ENCODE data around the gene LYL1.

The LYL1 gene

DNA sequence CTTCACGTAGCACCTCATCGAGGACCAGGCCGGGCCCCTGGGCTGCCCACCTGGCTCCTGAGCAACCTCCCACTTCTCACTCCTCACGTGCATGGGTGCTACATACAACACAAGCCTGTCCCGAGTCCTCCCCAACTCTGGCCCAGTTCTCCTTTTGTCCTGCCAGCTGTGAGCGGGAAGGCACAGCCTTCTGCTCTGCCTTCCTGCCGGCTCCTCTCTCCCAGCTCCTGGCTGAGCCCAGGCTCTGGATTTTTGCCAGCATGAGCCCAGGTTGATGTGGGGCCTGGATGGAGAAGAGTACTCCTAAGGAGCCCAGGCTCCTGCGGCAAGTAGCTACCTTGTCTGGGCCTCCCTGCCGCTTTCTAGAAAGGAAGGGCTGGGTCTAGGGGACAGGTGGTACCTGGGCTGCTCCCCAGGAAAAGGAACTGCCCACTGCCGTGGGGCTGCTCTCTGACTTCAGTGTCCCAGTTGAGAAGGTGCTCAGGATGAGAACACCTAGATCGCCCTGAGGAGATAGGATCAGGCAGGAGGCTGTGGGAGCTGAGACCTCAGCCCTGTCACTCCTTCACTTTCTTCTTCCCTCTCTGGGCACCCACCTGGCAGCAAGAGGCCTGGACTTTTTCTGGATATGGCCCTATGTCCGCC is 23.6 kb downstream of the LYL1 start:
- in situ Hi-C loops (cut with HindIII; ENCODE audit: low sequenced_read_pairs): no loop called here

DNA sequence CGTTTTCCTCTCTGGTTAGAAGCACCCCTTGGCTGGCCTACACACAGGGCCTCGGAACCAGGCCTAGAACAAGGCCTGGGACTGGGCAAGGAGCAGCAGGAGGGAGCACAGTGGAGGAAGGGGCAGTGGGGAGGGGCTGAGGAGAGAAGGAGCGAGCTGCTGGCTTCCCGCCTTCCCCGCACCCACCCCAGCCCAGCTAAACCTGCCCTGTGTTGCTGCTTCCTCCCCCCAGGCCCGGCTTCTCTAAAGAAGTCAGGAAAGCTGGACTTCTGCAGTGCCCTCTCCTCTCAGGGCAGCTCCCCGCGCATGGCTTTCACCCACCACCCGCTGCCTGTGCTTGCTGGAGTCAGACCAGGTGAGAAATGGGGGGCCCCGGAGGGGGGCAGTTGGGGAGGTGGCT is 24.3 kb downstream of the LYL1 start:
- in situ Hi-C loops (cut with HindIII; ENCODE audit: low sequenced_read_pairs): no loop called here

DNA sequence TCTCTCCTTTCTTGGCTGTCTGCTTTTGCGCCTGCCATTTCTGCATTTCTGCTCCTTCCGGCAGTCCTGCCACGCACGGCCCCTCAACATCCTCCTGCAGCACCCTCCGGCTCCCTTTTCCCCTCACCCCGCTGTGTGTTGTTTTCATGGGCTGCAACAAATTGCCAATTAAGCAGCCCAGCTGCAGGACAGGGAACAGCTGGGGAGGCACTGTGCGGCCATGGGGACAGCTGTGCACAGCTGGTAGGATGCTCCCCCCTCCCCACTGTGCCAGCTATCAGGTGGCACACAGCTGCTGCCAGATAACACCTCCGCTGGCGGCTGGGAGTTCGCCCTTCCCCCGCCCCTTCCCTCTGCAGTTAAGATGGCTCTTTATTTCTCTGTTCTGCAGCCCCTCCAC is 25.4 kb downstream of the LYL1 start:
- in situ Hi-C loops (cut with HindIII; ENCODE audit: low sequenced_read_pairs): no loop called here

DNA sequence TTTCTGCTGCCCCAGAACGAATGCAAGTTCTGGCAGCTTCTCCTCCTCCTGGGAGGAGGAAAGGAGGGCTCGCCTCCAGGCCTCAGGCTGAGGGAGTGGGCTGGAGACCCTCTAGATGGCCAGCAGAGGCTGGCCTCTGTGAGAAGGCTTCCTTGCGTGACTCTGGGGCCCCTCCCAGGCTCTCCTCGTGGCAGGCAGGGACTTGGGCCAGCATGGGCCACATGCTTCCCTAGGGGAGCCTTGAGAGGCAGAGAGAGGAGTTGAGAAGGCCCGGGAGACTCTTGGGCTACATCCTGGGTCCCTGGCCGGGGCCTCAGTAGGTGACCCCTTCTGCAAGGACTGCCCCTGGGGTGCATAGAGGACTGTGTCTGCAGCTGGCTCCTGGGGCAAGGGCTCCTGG is 25.9 kb downstream of the LYL1 start:
- in situ Hi-C loops (cut with HindIII; ENCODE audit: low sequenced_read_pairs): no loop called here

DNA sequence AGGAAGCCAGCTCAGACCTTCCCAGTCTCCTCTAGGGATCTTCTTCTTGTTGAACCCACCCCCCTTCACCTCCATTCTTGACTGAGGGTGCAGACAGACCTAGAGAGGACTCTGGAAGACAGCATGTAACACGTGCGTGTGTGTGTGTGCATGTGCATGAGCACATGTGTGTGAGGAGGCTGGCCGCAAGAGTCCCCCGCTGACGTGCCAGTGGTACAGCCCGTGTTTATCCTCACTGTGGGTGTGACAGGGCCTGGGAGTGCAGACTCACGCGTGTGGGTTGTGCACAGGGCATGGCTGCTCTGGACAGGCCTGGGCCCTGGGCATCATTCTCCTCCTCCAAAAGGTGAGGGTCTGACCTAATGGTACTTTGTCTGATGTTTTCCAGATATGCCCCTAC is 26.3 kb downstream of the LYL1 start:
- in situ Hi-C loops (cut with HindIII; ENCODE audit: low sequenced_read_pairs): no loop called here

DNA sequence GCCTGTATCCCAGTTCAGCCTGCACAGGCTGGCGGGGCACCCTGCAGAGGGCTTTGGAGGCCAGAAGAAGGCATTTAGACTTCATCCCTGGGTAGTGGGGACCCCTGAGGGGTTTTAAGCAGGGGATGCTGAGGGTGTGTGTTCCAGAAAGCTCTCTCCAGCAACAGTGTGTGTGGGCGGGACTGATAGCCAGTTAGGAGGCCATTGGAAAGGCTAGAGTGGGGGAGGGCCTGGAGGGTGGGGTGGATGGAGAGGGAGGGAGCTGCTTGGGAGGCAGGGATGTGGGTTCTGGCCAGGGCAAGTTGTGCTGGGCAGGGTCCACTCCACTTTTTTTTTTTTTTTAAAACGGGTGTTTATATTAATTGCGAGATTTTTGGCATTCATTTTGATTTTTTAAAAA is 28.3 kb downstream of the LYL1 start:
- in situ Hi-C loops (cut with HindIII; ENCODE audit: low sequenced_read_pairs): no loop called here

DNA sequence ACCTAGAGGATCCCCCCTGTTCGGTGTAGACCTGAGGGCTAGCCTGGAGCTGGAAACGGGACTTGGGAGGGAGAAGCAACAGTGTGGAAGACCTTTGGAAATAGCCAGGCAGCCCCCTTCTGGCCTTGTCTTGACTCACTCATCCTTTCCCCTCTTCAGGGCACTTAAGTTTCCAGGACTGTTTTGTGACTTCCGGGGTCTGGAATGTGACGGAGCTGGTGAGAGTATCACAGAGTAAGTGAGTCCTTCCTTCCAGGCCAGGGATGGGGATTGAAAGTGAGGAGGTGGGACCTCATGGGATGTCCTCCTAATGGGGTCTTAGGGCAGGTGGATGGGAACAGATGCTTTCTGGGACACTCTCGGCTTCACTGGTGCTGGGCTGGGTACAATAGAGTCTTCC is 29.4 kb downstream of the LYL1 start:
- in situ Hi-C loops (cut with HindIII; ENCODE audit: low sequenced_read_pairs): no loop called here

DNA sequence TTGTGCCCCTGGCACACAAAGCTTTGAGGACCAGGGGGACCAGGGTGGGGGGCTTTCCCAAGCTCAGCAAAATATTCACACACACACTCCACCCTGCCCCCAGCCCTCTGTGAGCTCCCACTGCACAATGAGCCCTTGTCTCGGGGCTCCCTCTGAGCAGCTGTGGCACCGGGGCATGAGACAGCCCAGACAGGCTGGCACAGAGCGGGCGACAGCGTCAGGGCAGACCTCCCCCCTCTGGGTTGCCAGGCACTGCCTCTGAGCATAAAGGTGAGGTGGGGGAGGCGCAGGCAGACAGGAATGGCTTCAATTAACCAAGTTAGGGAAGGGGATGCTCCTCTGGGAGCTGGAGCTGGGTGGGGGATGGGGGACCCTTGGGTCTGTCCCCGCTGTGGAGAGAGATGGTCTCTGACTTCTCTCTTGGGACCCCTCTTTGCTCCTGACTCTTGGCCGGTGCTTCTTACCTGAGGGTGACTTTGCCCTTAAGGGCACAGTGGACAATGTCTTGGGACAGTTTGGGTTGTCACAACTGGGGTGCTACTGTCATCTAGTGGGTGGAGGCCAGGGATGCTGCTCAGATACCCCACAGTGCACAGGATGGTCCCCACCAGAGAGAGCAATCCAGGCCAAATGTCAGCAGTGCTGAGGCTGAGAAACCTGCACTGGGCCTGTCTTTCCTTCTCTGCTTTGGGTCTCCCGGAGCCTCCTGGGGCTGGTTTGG is 30.3 kb downstream of the LYL1 start:
- in situ Hi-C loops (cut with HindIII; ENCODE audit: low sequenced_read_pairs): no loop called here

DNA sequence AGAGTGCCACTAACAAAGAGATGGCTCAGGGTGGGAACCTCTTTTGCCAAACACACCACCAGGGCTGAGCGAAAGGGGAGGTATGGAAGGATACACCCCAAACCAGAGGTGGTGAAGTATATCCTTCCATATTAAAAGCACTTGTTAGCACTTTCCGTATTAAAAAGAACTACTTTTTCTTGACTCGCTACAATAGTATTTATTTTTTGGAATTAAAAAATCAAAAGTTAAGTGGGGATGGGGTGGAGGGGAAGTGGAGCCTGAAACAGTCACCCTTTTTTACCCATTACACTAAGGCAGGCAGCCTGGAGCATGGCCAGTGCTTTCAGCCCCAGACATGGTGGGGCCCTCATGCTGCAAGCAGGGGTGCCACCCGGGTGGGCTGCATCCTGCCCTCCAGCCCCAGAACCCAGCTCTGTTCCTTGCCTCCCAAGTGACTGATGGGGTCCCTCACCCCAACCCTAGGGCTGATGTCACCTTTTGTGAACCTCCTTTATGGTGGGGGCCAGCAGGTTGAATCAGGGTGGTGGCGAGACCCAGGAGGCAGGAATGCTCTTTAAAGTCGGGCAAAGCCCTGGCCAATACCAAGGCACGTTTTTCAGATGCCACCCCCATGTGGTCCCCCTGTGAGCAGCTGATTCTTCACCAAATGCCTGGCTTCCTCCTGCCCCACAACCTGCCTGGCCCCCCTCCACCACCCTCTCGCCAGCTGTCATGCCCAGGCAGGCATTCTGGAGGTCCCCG is 31.0 kb downstream of the LYL1 start:
- in situ Hi-C loops (cut with HindIII; ENCODE audit: low sequenced_read_pairs): no loop called here

DNA sequence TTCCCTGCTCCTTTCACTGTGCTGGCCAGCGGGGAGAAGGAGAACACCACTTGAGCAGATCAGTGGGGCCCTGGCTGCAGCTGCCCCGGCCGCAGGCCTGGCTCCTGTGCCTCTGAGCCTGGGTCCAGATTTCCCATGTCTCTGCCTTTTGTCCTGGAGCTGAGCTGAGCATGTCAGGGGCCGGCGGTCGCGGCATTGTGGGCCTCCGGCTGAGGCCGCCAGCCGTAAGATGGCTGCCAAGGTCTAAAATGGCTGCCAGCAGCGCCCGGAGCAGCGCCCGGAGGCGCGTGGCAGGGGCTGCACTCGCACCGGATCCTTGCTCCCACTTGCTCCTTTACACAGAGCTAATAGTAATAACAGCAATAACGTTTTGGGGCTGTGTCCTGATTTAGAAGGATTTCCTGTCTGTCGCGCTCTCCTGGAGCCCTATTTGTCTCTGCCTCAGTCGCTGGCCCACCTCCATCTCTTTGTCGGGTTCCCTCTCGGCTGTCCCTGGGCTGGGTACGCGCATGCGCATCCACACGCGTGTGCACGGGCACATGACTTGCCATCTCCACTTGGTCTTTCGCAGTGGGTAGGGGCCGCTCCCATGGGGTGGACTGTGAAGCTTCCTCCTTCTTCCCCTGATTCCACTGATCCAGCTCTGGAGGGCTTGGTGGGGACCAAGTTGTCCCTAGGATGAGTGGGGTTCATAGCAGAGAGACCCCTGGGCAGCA is 32.1 kb downstream of the LYL1 start:
- in situ Hi-C loops (cut with HindIII; ENCODE audit: low sequenced_read_pairs): no loop called here

DNA sequence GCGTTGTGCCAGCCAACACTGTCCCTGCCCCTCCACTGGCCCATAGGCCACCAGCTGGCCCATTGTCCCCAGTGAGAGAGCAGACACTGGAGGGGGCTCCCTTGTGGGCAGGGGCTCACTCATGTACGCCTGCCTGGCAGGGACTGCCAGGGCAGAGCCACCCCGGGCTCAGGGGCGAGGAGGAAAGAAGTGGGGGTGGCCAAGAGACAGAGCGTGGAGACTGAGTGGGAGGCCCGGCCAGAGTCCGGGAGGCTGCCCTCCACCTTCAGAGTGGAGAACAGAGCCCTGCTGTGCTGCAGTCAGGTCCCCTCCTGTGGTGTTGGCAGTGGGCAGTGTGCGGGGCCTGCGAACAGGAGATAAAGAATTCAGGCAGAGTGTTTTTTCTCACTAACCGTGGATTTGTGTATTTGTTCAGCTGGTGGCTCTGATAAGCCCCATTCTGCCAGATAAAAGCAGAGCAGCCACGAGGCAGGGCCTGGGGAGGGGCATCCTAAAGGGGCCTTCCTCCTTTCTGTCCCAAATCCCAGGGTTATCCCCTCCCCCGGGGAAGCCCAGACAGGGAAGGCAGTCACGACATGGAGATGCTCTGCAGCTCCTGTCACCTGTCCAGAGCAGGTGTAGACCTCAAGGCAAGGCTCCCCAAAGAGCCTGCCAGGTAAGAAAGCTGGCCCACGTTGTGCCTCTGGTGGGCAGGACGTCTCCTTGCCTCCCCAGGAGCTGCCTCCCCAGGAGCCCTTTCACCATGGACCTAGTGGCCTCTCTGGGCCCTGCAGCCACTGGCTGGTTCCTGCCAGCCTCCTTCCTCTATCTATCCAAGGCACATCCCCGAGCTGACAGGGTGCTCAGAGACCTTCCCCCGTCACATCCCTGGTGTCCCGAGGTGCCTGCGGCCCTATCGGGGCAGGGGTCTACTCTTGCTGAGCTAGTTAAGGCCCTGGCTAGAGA is 33.0 kb downstream of the LYL1 start:
- in situ Hi-C loops (cut with HindIII; ENCODE audit: low sequenced_read_pairs): no loop called here

DNA sequence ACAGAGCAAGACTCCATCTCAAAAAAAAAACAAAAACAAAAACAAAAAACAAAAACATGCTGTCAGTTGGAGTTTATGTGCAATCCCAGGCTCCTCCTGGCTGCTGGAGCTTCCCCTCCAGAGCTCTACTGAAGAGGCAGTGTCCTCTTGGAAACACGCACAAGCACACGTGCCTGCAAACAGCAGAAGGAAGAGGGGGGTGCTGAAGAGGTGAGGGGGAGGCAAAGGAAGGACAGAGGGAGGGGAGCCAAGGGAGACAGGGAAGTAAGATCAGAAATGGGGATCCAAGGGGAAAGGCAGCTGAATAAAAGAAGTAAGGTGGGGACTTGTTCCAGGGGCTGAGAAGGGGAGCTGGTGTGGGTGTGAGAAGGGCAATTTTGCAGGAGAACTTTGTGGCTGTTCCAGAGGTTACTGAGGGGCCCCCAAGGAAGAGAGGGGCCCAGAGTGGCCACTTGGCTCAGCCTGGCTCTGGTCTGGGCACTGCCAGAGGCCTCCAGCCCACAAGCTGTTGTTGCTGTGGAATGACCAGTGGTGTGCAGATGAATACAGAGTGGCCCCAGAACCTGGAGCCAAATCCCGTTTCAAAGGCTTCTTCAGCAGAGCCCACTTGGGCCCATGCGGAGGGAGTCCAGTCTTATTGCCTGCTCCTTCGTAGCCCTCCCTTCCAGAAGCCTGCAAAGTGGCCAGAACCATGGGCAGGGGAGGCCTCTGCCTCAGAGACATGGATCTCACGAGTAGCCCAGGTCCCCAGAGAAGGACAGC is 34.4 kb downstream of the LYL1 start:
- in situ Hi-C loops (cut with HindIII; ENCODE audit: low sequenced_read_pairs): no loop called here

DNA sequence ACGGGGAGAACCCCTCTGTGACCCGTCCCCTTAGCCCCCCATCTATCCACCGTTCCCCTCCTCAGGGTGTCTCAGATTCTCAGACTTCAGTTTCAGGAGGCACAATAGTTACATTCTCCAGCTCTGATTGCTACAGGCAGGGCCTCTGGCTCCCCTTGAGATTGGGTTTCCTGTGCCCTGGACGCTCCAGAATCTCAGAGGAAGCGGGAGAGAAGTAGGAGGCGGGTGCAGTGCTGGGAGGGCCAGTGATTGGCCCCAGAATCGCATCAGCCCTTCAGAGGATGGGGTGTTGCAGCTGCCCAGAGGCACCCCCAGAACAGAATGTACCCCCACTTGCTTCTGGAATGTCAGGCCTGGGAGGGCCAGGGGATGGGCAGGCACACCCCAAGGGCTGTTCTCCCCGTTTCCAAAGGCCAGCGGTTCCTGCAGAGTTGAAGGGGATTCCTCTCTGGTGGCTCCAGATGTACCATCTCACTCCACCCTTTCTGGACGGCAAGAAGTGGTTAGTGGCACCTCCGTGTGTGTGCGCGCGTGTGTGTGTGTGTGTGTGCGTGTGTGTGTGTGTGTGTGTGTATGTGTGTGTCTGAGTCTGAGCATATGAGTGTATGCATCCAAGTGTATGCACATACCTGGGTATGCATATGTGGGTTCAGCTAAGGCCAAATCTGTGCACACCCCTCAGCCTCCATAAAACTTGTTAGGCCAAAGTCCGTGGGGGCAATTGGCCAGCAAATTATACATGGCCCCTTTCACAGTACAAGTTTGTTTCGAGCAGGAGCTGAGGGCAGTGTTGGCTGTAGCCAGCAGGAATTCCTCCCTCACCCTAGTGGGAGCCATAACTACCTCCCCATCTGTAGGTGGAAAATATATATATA is 35.5 kb downstream of the LYL1 start:
- in situ Hi-C loops (cut with HindIII; ENCODE audit: low sequenced_read_pairs): no loop called here

DNA sequence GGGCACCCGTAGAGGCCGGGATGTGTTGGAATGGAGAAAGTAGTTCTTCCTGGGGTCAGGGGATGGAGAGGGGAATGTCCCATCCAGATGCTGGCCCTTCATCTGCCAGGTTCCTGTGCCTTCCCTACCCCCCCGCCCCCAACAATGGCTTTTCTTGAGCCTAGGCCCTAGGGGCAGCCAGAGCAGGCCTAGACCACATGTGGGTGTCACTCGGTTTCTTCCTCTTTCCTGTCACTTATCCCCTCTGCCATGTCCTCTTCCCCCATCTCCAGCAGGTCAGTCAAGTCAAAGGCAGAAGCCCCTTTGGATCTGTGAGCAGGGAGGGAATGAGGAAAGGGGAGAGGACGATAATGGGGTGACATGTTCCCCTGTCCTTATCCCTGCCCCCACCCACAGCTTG is 36.4 kb downstream of the LYL1 start:
- in situ Hi-C loops (cut with HindIII; ENCODE audit: low sequenced_read_pairs): no loop called here

DNA sequence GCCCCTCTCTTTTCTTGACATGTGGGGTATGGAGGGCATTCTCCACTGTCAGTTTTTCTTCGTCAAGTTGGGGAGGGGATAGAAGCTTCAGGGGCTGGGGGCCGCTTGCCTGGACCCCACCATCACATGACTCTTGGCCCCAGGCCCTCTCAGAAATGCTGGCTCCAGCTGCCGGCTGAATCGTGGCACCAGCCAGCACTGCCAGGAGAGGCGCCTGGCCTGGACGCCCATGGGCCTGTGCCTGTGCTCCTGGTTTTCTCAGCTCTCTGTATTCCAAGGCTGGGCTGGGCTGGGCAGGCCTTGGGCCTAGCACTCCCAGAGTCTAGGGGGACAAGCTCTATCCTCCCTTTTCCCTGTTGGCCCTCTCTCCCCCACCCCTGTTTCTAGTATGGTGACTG is 38.6 kb downstream of the LYL1 start:
- in situ Hi-C loops (cut with HindIII; ENCODE audit: low sequenced_read_pairs): loop anchor here (5.0 kb wide), 2 partner anchors 57 to 88 kb away; partner anchors contain the start of genes IER2 and STX10

DNA sequence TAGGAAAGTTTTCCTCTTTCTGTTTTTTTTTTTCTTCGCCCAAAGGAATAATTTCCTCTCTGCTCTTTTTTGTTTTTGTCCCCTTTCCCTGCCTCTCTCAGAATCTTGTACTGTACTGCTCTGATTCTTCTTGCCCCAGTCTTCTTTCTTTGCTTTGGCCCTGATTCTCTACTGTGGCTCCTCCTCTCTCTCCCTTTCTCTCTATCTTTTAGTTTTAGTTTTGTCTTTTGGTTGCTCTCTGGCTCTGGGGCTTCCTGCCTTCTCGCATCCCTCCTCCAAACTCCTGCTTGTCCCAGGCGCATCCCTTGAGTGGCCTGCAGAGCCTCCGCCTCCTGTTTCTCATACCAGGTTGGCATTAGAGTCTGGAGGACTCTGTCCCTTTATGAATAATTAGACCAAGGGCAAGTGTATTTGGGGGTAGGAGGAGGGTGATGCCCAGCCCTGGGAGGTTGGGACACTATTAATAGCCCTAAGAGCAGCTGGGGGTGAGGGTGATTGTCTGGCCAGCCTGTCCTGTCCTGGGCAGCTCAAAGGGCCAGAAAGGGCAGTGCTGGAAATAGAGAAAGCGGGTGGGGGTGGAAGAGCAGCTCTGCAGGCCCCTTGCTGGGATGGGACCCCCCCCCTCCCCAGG is 39.1 kb downstream of the LYL1 start:
- in situ Hi-C loops (cut with HindIII; ENCODE audit: low sequenced_read_pairs): loop anchor here (5.0 kb wide), 2 partner anchors 56 to 89 kb away; partner anchors contain the start of genes IER2 and STX10

DNA sequence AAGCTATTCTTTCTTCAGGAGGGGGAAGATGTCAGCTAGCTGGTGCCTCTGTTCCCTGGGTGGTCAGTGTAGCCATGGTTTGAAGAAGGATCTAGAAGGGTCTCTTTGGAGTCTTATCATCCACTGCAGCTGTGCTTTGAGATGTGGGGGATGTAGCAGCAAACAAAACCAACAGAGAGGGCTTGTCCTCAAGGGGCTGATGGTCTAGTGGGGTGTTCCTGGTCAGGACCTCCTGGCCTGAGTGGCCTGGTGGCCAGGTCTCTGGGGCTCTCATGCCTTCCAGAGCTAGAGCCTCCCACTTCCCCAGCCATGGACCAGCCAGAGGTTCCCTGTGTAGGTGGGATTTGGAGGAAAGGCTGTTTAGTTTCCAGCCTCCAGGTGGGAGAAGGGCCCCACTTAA is 40.3 kb downstream of the LYL1 start:
- in situ Hi-C loops (cut with HindIII; ENCODE audit: low sequenced_read_pairs): loop anchor here (5.0 kb wide), 2 partner anchors 55 to 90 kb away; partner anchors contain the start of genes IER2 and STX10

Measured in endothelial cell of hepatic sinusoid (primary cell).